ENCODE data around the gene MALAT1. TPM values are rescaled to one million over a fixed set of nuclear protein-coding genes. Genes with fewer than 3 reads are reported as not detected.

MALAT1 gene
- total RNA-seq, 2 experiments from 2014 or later, result 3,446 to 5,974 TPM

DNA sequence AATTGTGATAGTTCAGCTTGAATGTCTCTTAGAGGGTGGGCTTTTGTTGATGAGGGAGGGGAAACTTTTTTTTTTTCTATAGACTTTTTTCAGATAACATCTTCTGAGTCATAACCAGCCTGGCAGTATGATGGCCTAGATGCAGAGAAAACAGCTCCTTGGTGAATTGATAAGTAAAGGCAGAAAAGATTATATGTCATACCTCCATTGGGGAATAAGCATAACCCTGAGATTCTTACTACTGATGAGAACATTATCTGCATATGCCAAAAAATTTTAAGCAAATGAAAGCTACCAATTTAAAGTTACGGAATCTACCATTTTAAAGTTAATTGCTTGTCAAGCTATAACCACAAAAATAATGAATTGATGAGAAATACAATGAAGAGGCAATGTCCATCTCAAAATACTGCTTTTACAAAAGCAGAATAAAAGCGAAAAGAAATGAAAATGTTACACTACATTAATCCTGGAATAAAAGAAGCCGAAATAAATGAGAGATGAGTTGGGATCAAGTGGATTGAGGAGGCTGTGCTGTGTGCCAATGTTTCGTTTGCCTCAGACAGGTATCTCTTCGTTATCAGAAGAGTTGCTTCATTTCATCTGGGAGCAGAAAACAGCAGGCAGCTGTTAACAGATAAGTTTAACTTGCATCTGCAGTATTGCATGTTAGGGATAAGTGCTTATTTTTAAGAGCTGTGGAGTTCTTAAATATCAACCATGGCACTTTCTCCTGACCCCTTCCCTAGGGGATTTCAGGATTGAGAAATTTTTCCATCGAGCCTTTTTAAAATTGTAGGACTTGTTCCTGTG is 3.9 kb downstream of the MALAT1 start:
- Histone ChIP-seq H3K4me1 (ENCODE audit: insufficient read depth, low read length, poor library complexity, severe bottlenecking) (peaks cover 48% of the 10 kb centered on the region), H3K36me3 (ENCODE audit: insufficient read depth, low read length) (peaks cover 78% of the 10 kb centered on the region), H3K9me3 (ENCODE audit: low read length) (no peaks in the 10 kb centered on the region), H2AFZ (ENCODE audit: low read length) (no peak overlapping the region), H3K79me2 (ENCODE audit: insufficient read depth, low read depth, low read length) (peaks cover 88% of the 10 kb centered on the region), H3K9me2 (ENCODE audit: insufficient read depth, low read length) (no peaks in the 10 kb centered on the region), H4K20me1 (ENCODE audit: insufficient read depth, low read length) (peaks cover 69% of the 10 kb centered on the region), H3K4me2 (ENCODE audit: low read length) (peak overlapping the region; percentile 98), H3K4me3 (ENCODE audit: low read depth, low read length, poor library complexity, severe bottlenecking) (peak overlapping the region; percentile 79), H3K27ac (ENCODE audit: low read depth, low read length, poor library complexity, severe bottlenecking) (peak overlapping the region; percentile 98)
- intact Hi-C loops (cut with micrococcal nuclease; ENCODE audit: unreplicated experiment), result no loop called here
- TF ChIP-seq EZH2phosphoT487 (IDR thresholded peaks at IDR 0.05; ENCODE audit: borderline replicate concordance, low read depth, low read length) (no peak), CTCF (conservative IDR thresholded peaks at IDR 0.05; ENCODE audit: low read length) (no peak)
- peak; percentile 42 for DNase-seq (ENCODE audit: low spot score)
- CTCF ChIA-PET (ENCODE audit: unreplicated experiment), result no interaction called here
- POLR2A ChIA-PET, result interaction anchor here (0.6 to 7.8 kb wide), 6 partner anchors 14 to 82 kb away, joined by 3 to 237 read pairs (median 8); partner anchors contain the start of gene NEAT1
- TSS peak; percentile 5 for BruUV-seq (replicated peaks)

- BruUV-seq (replicated peaks), result no TSS peak
- intact Hi-C loops (cut with micrococcal nuclease; ENCODE audit: unreplicated experiment), result no loop called here
- no peak for TF ChIP-seq EZH2phosphoT487 (IDR thresholded peaks at IDR 0.05; ENCODE audit: borderline replicate concordance, low read depth, low read length)
- TF ChIP-seq CTCF (conservative IDR thresholded peaks at IDR 0.05; ENCODE audit: low read length), result no peak
- H3K36me3 ChIP-seq (ENCODE audit: insufficient read depth, low read length), result peaks cover 78% of the 10 kb centered on the region
- POLR2A ChIA-PET, result interaction anchor here (1.0 to 7.8 kb wide), 4 partner anchors 14 to 83 kb away, joined by 5 to 237 read pairs (median 112); partner anchors contain the start of gene NEAT1
- H3K4me1 ChIP-seq (ENCODE audit: insufficient read depth, low read length, poor library complexity, severe bottlenecking), result peaks cover 50% of the 10 kb centered on the region
- H2AFZ ChIP-seq (ENCODE audit: low read length), result no peak overlapping the region
- H3K79me2 ChIP-seq (ENCODE audit: insufficient read depth, low read depth, low read length), result peaks cover 81% of the 10 kb centered on the region
- H3K4me3 ChIP-seq (ENCODE audit: low read depth, low read length, poor library complexity, severe bottlenecking), result peak overlapping the region; percentile 79
- no peaks in the 10 kb centered on the region for H3K9me2 ChIP-seq (ENCODE audit: insufficient read depth, low read length)
- no peaks in the 10 kb centered on the region for H3K9me3 ChIP-seq (ENCODE audit: low read length)
- H3K27ac ChIP-seq (ENCODE audit: low read depth, low read length, poor library complexity, severe bottlenecking), result peak overlapping the region; percentile 98
- H4K20me1 ChIP-seq (ENCODE audit: insufficient read depth, low read length), result peaks cover 69% of the 10 kb centered on the region
- H3K4me2 ChIP-seq (ENCODE audit: low read length), result peak overlapping the region; percentile 98
- CTCF ChIA-PET (ENCODE audit: unreplicated experiment), result no interaction called here
- DNase-seq (ENCODE audit: low spot score), result no peak
Observed at GRCh38 chr11:65503368-65503948, 4.6 kb downstream of the MALAT1 start.

All from OCI-LY7 (cell line).